Transverse colon (tissue), 4 donors: ENCODE results near the gene RBM38. TPM values are rescaled to one million over a fixed set of nuclear protein-coding genes. Genes with fewer than 3 reads are reported as not detected.

Source experiments
- DNase-seq: peaks from one replicate; pipeline ENCODE4 v3.0.0-alpha.2; 2019
- H3K27ac ChIP-seq, 4 donors: fragments of 200-600 bp; sonication (generic); 2 replicates each; pipeline ENCODE4 v1.5.1; 2016 to 2018; ENCODE audit warnings: inconsistent platforms in 4 of 4
- H3K27me3 ChIP-seq: fragments of 200-600 bp; sonication (generic); 2 replicates; pipeline ENCODE4 v1.5.1; 2017; ENCODE audit warnings: inconsistent platforms
- H3K36me3 ChIP-seq, 4 donors: fragments of 200-600 bp; sonication (generic); 2 replicates each; pipeline ENCODE4 v1.5.1; 2017 to 2019; ENCODE audit warnings: inconsistent platforms in 4 of 4
- H3K4me1 ChIP-seq, 4 donors: fragments of 200-600 bp; sonication (generic); 2 replicates each; pipeline ENCODE4 v1.5.1; 2017 to 2020; ENCODE audit warnings: inconsistent platforms in 4 of 4
- H3K4me3 ChIP-seq, 4 donors: fragments of 200-600 bp; sonication (generic); 1 replicate in 1 of 4; 2 replicates in 3 of 4; pipeline versions ENCODE4 v1.5.1 to v1.6.1; 2017 to 2019; ENCODE audit warnings: inconsistent platforms in 4 of 4
- H3K9me3 ChIP-seq, 2 donors: fragments of 200-600 bp; sonication (generic); 2 replicates each; pipeline ENCODE4 v1.5.1; 2017 to 2019; ENCODE audit warnings: inconsistent platforms in 2 of 2
- EP300 ChIP-seq: sonication (generic); formaldehyde crosslinking; IDR thresholded peaks from one replicate; pipeline ENCODE4 v1.6.1; 2017; ENCODE audit warnings: antibody characterized with exemption, low read depth
- POLR2A ChIP-seq: fragments of 450-650 bp; IDR thresholded peaks from one replicate; pipeline ENCODE4 v1.6.1; 2016; ENCODE audit warnings: antibody characterized with exemption, mild to moderate bottlenecking, moderate library complexity
- POLR2AphosphoS5 ChIP-seq, 3 donors: sonication (generic); formaldehyde crosslinking; IDR thresholded peaks; one replicate each; pipeline ENCODE4 v1.6.1; 2016; ENCODE audit warnings: antibody characterized with exemption in 3 of 3
- WGBS, 2 donors: methylation state at CpG; one replicate each; pipeline ENCODE4 v1.1.5; 2018; ENCODE audit warnings: low coverage in 1 of 2; 5-methylcytosine and 5-hydroxymethylcytosine counted together
- in situ Hi-C, 4 donors: fragments of 200-750 bp; cut with MboI; loops; one replicate each; pipeline versions ENCODE4 v1.15.0 to v1.15.1; 2017; ENCODE audit warnings: low sequenced_read_pairs in 3 of 4, low pct_ligation_motif_present in 1 of 4, low pct_unique_long_range_greater_than_20kb in 1 of 4
- intact Hi-C: fragments of 100-400 bp; cut with DNase I; formaldehyde crosslinking; loops from one replicate; pipeline ENCODE4 v1.15.1; 2023; ENCODE audit warnings: low total_unique reads
- total RNA-seq, 4 donors: library from RNA; depleted of rRNA; stranded (reverse); fragments of >200 nt; gene quantifications; one replicate each; pipeline ENCODE4 v1.1.0, GENCODE V29; 2016
- TF ChIP-seq, protein P1 (sequence below), 5 experiments: fragments of 200-600 bp in 3 of 5; fragments of 450-650 bp in 2 of 5; sonication (generic) in 3 of 5; IDR thresholded peaks; 1 replicate in 2 of 5; 2 replicates in 3 of 5; pipeline ENCODE4 v1.5.1; 2016 to 2017; ENCODE audit warnings: antibody characterized with exemption in 5 of 5, inconsistent platforms in 3 of 5, mild to moderate bottlenecking in 2 of 5, moderate library complexity in 1 of 5

Gene RBM38
- total RNA-seq, 4 donors from 2014 or later = 26.5 to 37.4 (median 30.4) TPM

DNA sequence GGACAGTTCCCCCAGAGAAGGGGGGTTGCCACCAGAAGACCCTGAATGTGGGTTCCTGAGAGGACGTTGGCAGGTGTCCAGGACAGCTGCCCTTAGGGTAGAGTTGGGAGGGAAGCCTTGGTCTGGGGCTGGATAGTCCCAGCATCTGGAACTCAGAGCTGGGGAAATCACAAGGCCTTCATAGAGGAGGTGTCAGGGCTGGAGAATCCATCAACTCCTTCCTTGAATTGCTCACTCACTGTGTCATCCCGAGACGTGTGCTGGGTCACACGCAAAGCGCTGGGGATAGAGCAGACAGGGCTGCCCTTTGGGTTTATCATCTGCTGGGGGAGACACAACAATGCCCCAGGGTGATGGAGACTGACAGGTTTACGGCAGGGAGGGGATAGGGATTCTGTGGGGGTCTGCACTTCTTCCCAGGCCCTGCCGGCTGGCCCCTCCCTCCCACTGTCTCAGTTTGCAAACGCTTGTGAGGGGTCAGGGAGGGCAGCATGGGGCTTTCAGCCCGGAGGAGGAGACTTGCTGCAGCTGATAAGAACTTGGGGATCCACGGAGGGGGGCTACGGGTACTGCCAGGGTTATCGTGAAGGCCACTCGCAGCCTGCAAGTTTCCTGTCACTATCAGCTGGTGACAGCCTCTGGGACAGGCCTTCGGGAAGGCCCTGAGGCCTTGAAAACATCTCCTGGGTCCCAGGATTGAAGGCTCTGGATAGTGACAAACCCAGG is 18.6 kb downstream of the RBM38 start:
- Histone ChIP-seq H3K4me1 (peaks cover 0 to 3% (median 0%) of the 10 kb centered on the region in 4 donors), H3K36me3 (peaks cover 0 to 24% (median 7%) of the 10 kb centered on the region in 4 donors), H3K9me3 (no peaks in the 10 kb centered on the region), H3K27ac (peak overlapping the region in 3 of 4 donors; percentile 33 to 62 (median 62)), H3K27me3 (no peaks in the 10 kb centered on the region), H3K4me3 (no peak overlapping the region)
- in situ Hi-C loops (no loop called here), intact Hi-C loops (no loop called here)
- DNase-seq = no peak
- no peak for TF ChIP-seq POLR2AphosphoS5 (IDR thresholded peaks at IDR 0.05)
- TF ChIP-seq, protein P1, sequence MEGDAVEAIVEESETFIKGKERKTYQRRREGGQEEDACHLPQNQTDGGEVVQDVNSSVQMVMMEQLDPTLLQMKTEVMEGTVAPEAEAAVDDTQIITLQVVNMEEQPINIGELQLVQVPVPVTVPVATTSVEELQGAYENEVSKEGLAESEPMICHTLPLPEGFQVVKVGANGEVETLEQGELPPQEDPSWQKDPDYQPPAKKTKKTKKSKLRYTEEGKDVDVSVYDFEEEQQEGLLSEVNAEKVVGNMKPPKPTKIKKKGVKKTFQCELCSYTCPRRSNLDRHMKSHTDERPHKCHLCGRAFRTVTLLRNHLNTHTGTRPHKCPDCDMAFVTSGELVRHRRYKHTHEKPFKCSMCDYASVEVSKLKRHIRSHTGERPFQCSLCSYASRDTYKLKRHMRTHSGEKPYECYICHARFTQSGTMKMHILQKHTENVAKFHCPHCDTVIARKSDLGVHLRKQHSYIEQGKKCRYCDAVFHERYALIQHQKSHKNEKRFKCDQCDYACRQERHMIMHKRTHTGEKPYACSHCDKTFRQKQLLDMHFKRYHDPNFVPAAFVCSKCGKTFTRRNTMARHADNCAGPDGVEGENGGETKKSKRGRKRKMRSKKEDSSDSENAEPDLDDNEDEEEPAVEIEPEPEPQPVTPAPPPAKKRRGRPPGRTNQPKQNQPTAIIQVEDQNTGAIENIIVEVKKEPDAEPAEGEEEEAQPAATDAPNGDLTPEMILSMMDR (IDR thresholded peaks at IDR 0.05) = no peak
- TF ChIP-seq POLR2A = no peak
- TF ChIP-seq EP300 = no peak
- 73% methylated on average over 14 of the region's 14 CpGs; no CpG with 5 or more reads in 1 of the 2 donors for WGBS, 2 donors

DNA sequence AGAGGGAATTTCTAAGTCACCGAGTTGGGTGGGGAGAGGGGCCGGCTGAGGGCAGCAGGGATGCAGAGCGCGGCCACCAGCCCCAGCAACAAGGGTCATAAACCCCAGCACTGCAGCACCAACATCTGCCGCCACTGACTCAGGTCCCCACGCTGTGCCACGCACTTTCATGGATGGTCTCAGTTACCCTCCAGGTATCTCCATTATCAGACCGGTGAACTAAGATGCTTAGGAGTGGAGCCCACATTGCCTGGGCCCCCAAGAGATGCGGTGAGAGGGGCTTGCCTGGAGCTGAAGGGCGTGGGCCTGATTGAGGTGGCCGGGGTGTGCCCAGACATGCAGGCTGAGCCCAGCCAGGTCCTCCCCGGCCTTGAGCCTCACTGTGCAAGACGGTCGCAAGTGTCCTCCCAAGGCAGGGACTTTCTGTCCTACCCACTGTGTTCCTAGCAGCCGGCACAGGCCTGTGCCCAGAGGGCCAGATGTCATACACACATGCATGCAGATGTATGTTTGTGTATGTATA is 19.3 kb downstream of the RBM38 start:
- intact Hi-C loops (no loop called here), in situ Hi-C loops (no loop called here)
- 85% methylated on average over 15 of the region's 15 CpGs; no CpG with 5 or more reads in 1 of the 2 donors for WGBS, 2 donors
- Histone ChIP-seq H3K4me1 (peaks cover 0 to 3% (median 0%) of the 10 kb centered on the region in 4 donors), H3K27ac (peak overlapping the region in 2 of 4 donors; percentile 62), H3K9me3 (no peaks in the 10 kb centered on the region), H3K4me3 (no peak overlapping the region), H3K27me3 (no peaks in the 10 kb centered on the region), H3K36me3 (peaks cover 0 to 24% (median 7%) of the 10 kb centered on the region in 4 donors)
- TF ChIP-seq, protein P1 (IDR thresholded peaks at IDR 0.05) = no peak
- TF ChIP-seq POLR2AphosphoS5 (IDR thresholded peaks at IDR 0.05) (no peak), EP300 (no peak), POLR2A (no peak)
- no peak for DNase-seq

DNA sequence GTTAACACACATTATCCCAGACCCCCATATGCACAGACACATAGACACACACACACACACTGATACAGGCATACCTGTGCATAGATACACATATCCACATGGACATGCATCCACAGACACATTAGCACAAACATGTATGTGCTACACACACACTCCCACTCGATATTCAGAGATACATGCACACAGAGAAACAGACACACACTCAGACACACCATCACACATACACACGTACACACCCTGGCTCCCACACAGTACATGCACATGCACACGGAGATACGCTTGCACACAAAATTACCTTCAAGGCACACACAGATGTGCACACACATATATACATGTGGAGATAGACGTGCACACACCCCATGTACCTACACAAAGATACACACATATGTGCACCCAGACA is 19.7 kb downstream of the RBM38 start:
- H3K4me3 ChIP-seq = no peak overlapping the region
- no peaks in the 10 kb centered on the region for H3K9me3 ChIP-seq
- H3K36me3 ChIP-seq = peaks cover 0 to 20% (median 7%) of the 10 kb centered on the region in 4 donors
- H3K4me1 ChIP-seq = peaks cover 0 to 3% (median 0%) of the 10 kb centered on the region in 4 donors
- H3K27ac ChIP-seq = no peak overlapping the region
- intact Hi-C loops (no loop called here), in situ Hi-C loops (no loop called here)
- DNase-seq = no peak
- no peaks in the 10 kb centered on the region for H3K27me3 ChIP-seq
- TF ChIP-seq EP300 (no peak), POLR2AphosphoS5 (IDR thresholded peaks at IDR 0.05) (no peak), POLR2A (no peak)
- TF ChIP-seq, protein P1 (IDR thresholded peaks at IDR 0.05) = no peak
- WGBS, 2 donors = 87 to 92% methylated on average over 3 to 5 of the region's 5 CpGs

DNA sequence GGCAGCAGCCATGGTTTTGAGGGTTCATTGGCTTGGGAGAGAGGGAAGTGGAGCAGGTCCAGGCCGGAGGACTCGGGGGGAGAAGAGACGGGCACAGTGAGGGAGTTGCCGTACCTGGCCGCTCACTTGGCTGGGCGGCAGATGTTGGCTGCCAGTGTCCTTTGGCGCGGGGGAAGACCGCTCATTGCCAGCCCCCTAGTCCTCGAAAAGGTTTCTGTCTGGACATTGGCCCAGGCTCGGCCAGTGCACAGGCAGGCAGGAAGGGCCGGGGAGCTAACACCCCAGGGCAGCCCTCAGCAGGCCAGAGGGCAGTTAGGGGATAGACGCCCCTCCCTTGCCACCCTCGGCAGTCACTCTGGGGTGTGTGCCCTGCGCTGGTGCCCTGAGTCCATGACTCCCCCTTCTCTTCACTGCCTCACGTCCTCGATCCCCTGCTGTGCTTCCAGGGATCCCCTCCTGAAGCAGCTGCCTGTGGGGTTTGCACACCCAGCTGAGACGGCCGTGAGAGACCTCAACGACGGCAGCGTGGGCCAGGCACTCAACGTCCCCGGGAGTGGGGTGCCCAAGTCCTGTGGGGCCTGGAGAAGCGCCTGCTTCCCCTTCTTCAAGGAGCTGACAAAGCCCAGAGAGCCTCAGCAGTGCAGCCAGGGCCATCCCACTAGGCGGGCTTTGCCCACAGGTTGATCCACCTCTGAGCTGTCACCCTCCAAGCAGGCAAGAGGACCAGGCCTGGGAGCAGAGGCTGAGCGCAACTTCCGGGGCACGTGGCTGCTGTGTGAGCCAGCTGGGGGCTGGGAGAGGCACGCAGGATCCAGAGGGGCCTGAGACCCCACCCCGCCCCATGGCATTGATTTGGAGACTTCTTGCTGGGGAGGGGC is 20.4 kb downstream of the RBM38 start:
- no peak for TF ChIP-seq POLR2AphosphoS5 (IDR thresholded peaks at IDR 0.05)
- no peak for TF ChIP-seq POLR2A
- no peak for TF ChIP-seq EP300
- TF ChIP-seq, protein P1 (IDR thresholded peaks at IDR 0.05) = no peak
- DNase-seq = no peak
- in situ Hi-C loops = no loop called here
- Histone ChIP-seq H3K36me3 (peaks cover 0 to 17% (median 5%) of the 10 kb centered on the region in 4 donors), H3K27me3 (no peaks in the 10 kb centered on the region), H3K4me3 (no peak overlapping the region), H3K27ac (peak overlapping the region in 1 of 4 donors; percentile 17), H3K9me3 (no peaks in the 10 kb centered on the region), H3K4me1 (peaks cover 0 to 3% (median 0%) of the 10 kb centered on the region in 4 donors)
- intact Hi-C loops = no loop called here
- 84% methylated on average over 31 of the region's 31 CpGs; no CpG with 5 or more reads in 1 of the 2 donors for WGBS, 2 donors
